Measurements from ENCODE around the gene INHBB.

GRCh38 chr2:120323214-120323613 is 22.7 kb upstream of the INHBB start:
- TF ChIP-seq CTCF (IDR thresholded peaks at IDR 0.05; ENCODE audit: low read length) (no peak), EZH2 (optimal IDR thresholded peaks at IDR 0.05; ENCODE audit: low read depth, low read length) (no peak), EZH2phosphoT487 (IDR thresholded peaks at IDR 0.05; ENCODE audit: low read length) (no peak)
